K562 (cell line): ENCODE results near the gene ZNF350. TPM values are rescaled to one million over a fixed set of nuclear protein-coding genes. Genes with fewer than 3 reads are reported as not detected.
A peak's percentile ranks its signal among the peaks of the same experiment; 100 is the strongest.

ENCODE experiments used
- ADNP ChIP-seq: fragments of 200-800 bp; sonication (Bioruptor generic); IDR thresholded peaks from 2 replicates; pipeline ENCODE4 v1.6.1; 2016; ENCODE audit warnings: missing genetic modification characterization, missing compliant biosample characterization
- BRCA1 ChIP-seq, 2 experiments: fragments of 450-650 bp in 1 of 2; sonication (generic) in 1 of 2; formaldehyde crosslinking in 1 of 2; IDR thresholded peaks; 2 replicates each; pipeline versions ENCODE4 v1.5.0 to v1.6.1; 2017 to 2020; ENCODE audit warnings: mild to moderate bottlenecking in 1 of 2, missing genetic modification reagents in 1 of 2
- CC2D1A ChIP-seq: fragments of 450-650 bp; IDR thresholded peaks from 2 replicates; pipeline ENCODE4 v1.6.1; 2017; ENCODE audit warnings: mild to moderate bottlenecking
- CEBPG ChIP-seq, 3 experiments: fragments of 200-800 bp in 1 of 3; sonication (Bioruptor generic) in 1 of 3; sonication (generic) in 1 of 3; formaldehyde crosslinking in 1 of 3; IDR thresholded peaks in 2 of 3; conservative IDR thresholded peaks in 1 of 3; 2 replicates each; pipeline versions ENCODE4 v1.6.1 to v1.8.0; 2016 to 2022; ENCODE audit warnings: missing compliant biosample characterization in 2 of 3, missing genetic modification characterization in 2 of 3, mild to moderate bottlenecking in 1 of 3, missing genetic modification reagents in 1 of 3
- HMG20B ChIP-seq: fragments of 250-450 bp; sonication (Bioruptor Pico); IDR thresholded peaks from 2 replicates; pipeline ENCODE4 v1.5.0; 2021; ENCODE audit warnings: mild to moderate bottlenecking
- HNRNPL ChIP-seq: fragments of 200-400 bp; formaldehyde crosslinking; IDR thresholded peaks from 2 replicates; pipeline ENCODE4 v1.6.1; 2017; ENCODE audit warnings: low read depth, mild to moderate bottlenecking, low read length
- KLF16 ChIP-seq: IDR thresholded peaks from 2 replicates; pipeline ENCODE4 v1.6.1; 2016; ENCODE audit warnings: antibody characterized with exemption
- NUFIP1 ChIP-seq: fragments of 450-650 bp; IDR thresholded peaks from 2 replicates; pipeline ENCODE4 v1.6.1; 2018; ENCODE audit not compliant: partially characterized antibody
- PHF20 ChIP-seq: fragments of 450-650 bp; IDR thresholded peaks from 2 replicates; pipeline ENCODE4 v1.6.1; 2018; ENCODE audit not compliant: partially characterized antibody
- POLR2B ChIP-seq: fragments of 450-650 bp; IDR thresholded peaks from 2 replicates; pipeline ENCODE4 v1.6.1; 2018; ENCODE audit warnings: low read depth; ENCODE audit not compliant: partially characterized antibody
- PYGO2 ChIP-seq: fragments of 450-650 bp; IDR thresholded peaks from 2 replicates; pipeline ENCODE4 v1.6.1; 2016; ENCODE audit warnings: mild to moderate bottlenecking, missing genetic modification characterization, moderate library complexity, missing compliant biosample characterization
- TFAM ChIP-seq: fragments of 250-450 bp; sonication (Bioruptor Pico); conservative IDR thresholded peaks from 2 replicates; pipeline ENCODE4 v1.5.0; 2021; ENCODE audit warnings: mild to moderate bottlenecking, moderate library complexity
- ZSCAN29 ChIP-seq: fragments of 450-650 bp; IDR thresholded peaks from 2 replicates; pipeline ENCODE4 v1.6.1; 2017
- polyA plus RNA-seq, 8 experiments: library from polyadenylated mRNA; depleted of rRNA in 4 of 8; stranded (reverse) in 5 of 8; unstranded in 3 of 8; fragments of >200 nt; fragmentation: Nextera tagmentation in 2 of 8; fragmentation: Illumina TruSeq in 1 of 8; extraction: Ambion mirVana in 2 of 8; extraction: Trizol in 1 of 8; gene quantifications; 2 replicates each; pipeline versions ENCODE4 v1.2.1 to v1.2.3, GENCODE V29; 2011 to 2014; ENCODE audit warnings: inconsistent platforms in 1 of 8, missing spikeins in 1 of 8
- total RNA-seq, 7 experiments: library from RNA; depleted of rRNA in 6 of 7; stranded (reverse); fragments of >200 nt in 6 of 7; fragmentation: Illumina TruSeq in 2 of 7; extraction: Trizol in 2 of 7; gene quantifications; 2 replicates each; pipeline versions ENCODE4 v1.2.1 to v1.2.3, GENCODE V29; 2011 to 2021; ENCODE audit warnings: low replicate concordance in 1 of 7
- TF ChIP-seq, protein P1 (sequence below): IDR thresholded peaks from 2 replicates; pipeline ENCODE4 v1.6.1; 2011; ENCODE audit not compliant: insufficient read length; ENCODE audit errors: extremely low read depth
- TF ChIP-seq, protein P2 (sequence below): fragments of 250-450 bp; sonication (Bioruptor Pico); IDR thresholded peaks from 2 replicates; pipeline ENCODE4 v1.4.0; 2020; ENCODE audit warnings: mild to moderate bottlenecking, moderate library complexity
- TF ChIP-seq, protein P3 (sequence below): sonication (generic); formaldehyde crosslinking; IDR thresholded peaks from 2 replicates; pipeline ENCODE4 v1.8.0; 2022; ENCODE audit warnings: missing genetic modification reagents, mild to moderate bottlenecking, moderate library complexity, borderline replicate concordance
- TF ChIP-seq, protein P4 (sequence below): sonication (generic); formaldehyde crosslinking; IDR thresholded peaks from 2 replicates; pipeline ENCODE4 v1.8.1; 2022; ENCODE audit warnings: missing genetic modification reagents
- TF ChIP-seq, protein P5 (sequence below): fragments of 450-650 bp; IDR thresholded peaks from 2 replicates; pipeline ENCODE4 v1.6.1; 2016; ENCODE audit warnings: low read depth, mild to moderate bottlenecking, moderate library complexity
- TF ChIP-seq, protein P6 (sequence below): sonication (generic); formaldehyde crosslinking; IDR thresholded peaks from 2 replicates; pipeline ENCODE4 v1.8.1; 2023; ENCODE audit warnings: mild to moderate bottlenecking, missing genetic modification reagents

ZNF350 gene
- total and polyA plus RNA-seq, 9 of the 15 experiments (the other 6 are each of a cell fraction or from before 2014, with no cell fraction given): 1.7 to 4.8 (median 2.9) TPM

DNA sequence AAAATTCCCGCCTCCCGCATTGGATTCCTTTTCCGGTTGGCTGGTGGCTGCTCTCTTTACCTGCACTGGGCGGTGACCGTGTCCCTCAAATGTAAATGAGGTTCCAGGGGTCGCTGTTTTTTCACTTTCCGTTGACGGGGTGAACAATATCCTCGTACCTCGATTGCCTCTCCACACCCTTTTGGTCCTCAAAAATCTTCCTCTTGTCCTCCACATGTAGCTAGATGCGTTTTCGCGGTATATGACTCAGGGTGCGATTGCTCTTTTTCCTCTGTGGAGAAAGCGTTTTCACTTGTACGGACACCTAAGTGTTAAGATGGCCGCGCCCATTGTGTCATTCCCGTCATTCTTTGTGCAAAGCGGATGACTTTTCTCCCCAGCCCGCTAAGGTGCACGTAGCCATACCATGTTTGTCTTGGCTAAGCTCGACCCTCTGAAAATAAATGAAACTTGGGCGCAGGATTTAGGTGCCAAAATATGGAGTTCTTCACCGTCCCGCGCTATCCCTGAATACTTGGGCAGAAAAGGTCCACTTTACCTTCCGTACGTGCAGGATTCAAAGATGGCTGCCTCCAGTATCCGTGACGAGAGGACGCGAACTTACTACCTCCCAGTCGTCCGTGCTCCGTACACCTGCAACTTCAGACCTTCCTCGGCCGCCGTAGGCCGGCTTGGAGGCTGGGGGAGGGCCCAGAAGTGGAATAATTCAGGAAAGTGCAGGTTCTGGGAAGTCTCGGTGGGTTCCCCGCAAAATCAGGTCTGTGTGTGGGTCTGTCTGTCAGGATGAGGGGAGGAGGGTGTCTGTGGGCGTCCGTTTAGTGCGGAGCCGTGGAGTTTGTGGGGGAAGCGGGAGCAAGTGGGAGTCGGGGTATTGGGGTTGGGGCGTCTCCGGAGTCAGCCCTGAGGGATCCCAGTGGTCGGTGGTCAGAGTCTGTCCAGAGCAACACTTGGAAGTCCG, 59.6 kb downstream of the ZNF350 start, which contains the start of gene ZNF613 (continued):
- TF ChIP-seq, protein P1, sequence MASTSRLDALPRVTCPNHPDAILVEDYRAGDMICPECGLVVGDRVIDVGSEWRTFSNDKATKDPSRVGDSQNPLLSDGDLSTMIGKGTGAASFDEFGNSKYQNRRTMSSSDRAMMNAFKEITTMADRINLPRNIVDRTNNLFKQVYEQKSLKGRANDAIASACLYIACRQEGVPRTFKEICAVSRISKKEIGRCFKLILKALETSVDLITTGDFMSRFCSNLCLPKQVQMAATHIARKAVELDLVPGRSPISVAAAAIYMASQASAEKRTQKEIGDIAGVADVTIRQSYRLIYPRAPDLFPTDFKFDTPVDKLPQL: no peak
- TF ChIP-seq, protein P2, sequence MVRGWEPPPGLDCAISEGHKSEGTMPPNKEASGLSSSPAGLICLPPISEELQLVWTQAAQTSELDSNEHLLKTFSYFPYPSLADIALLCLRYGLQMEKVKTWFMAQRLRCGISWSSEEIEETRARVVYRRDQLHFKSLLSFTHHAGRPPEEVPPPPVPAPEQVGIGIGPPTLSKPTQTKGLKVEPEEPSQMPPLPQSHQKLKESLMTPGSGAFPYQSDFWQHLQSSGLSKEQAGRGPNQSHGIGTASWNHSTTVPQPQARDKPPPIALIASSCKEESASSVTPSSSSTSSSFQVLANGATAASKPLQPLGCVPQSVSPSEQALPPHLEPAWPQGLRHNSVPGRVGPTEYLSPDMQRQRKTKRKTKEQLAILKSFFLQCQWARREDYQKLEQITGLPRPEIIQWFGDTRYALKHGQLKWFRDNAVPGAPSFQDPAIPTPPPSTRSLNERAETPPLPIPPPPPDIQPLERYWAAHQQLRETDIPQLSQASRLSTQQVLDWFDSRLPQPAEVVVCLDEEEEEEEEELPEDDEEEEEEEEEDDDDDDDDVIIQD (CRISPR knock-in tag): no peak
- TF ChIP-seq KLF16 (peak; percentile 82), HNRNPL (no peak), ADNP (no peak), PYGO2 (no peak), ZSCAN29 (no peak), PHF20 (peak; percentile 80), HMG20B (CRISPR knock-in tag) (no peak), TFAM (CRISPR knock-in tag) (no peak), BRCA1 (IDR thresholded peaks at IDR 0.05) (no peak), BRCA1 (CRISPR knock-in tag; IDR thresholded peaks at IDR 0.05) (no peak), POLR2B (peak; percentile 61), NUFIP1 (no peak), CC2D1A (no peak; the same call in 1 of the 2 replicates), CEBPG (CRISPR knock-in tag; IDR thresholded peaks at IDR 0.05) (no peak), CEBPG (tag; conservative IDR thresholded peaks at IDR 0.05 in 1 of 2, IDR thresholded peaks at IDR 0.05 in 1 of 2) (no peak)
- TF ChIP-seq, protein P3, sequence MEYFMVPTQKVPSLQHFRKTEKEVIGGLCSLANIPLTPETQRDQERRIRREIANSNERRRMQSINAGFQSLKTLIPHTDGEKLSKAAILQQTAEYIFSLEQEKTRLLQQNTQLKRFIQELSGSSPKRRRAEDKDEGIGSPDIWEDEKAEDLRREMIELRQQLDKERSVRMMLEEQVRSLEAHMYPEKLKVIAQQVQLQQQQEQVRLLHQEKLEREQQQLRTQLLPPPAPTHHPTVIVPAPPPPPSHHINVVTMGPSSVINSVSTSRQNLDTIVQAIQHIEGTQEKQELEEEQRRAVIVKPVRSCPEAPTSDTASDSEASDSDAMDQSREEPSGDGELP (CRISPR knock-in tag): peak; percentile 57; the same call in 1 of the 2 replicates
- TF ChIP-seq, protein P4, sequence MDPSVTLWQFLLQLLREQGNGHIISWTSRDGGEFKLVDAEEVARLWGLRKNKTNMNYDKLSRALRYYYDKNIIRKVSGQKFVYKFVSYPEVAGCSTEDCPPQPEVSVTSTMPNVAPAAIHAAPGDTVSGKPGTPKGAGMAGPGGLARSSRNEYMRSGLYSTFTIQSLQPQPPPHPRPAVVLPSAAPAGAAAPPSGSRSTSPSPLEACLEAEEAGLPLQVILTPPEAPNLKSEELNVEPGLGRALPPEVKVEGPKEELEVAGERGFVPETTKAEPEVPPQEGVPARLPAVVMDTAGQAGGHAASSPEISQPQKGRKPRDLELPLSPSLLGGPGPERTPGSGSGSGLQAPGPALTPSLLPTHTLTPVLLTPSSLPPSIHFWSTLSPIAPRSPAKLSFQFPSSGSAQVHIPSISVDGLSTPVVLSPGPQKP (CRISPR knock-in tag): no peak
- TF ChIP-seq, protein P5, sequence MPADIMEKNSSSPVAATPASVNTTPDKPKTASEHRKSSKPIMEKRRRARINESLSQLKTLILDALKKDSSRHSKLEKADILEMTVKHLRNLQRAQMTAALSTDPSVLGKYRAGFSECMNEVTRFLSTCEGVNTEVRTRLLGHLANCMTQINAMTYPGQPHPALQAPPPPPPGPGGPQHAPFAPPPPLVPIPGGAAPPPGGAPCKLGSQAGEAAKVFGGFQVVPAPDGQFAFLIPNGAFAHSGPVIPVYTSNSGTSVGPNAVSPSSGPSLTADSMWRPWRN: no peak
- TF ChIP-seq, protein P6, sequence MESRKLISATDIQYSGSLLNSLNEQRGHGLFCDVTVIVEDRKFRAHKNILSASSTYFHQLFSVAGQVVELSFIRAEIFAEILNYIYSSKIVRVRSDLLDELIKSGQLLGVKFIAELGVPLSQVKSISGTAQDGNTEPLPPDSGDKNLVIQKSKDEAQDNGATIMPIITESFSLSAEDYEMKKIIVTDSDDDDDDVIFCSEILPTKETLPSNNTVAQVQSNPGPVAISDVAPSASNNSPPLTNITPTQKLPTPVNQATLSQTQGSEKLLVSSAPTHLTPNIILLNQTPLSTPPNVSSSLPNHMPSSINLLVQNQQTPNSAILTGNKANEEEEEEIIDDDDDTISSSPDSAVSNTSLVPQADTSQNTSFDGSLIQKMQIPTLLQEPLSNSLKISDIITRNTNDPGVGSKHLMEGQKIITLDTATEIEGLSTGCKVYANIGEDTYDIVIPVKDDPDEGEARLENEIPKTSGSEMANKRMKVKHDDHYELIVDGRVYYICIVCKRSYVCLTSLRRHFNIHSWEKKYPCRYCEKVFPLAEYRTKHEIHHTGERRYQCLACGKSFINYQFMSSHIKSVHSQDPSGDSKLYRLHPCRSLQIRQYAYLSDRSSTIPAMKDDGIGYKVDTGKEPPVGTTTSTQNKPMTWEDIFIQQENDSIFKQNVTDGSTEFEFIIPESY (CRISPR knock-in tag): no peak; the same call in 1 of the 2 replicates
